ENCODE results near the gene OASL.
"Not testable (repeated sequence)": the region's sequence is repeated elsewhere in the genome, so short reads cannot be mapped to it uniquely, and the experiment has no call there.

The OASL gene

GRCh38 chr12:121048442-121048841 lies 9.4 kb upstream of the OASL start:
- Mint-ChIP-seq H3K36me3 (ENCODE audit: low read depth) (no peaks in the 10 kb centered on the region), H3K27me3 (ENCODE audit: low read depth) (peaks cover 40% of the 10 kb centered on the region), H3K27ac (no peak overlapping the region), H3K4me3 (no peak overlapping the region), H3K9me3 (no peaks in the 10 kb centered on the region), H3K4me1 (no peaks in the 10 kb centered on the region)
- TF ChIP-seq CTCF (IDR thresholded peaks at IDR 0.05; ENCODE audit: unreplicated experiment in 3 of 3), result no peak

GRCh38 chr12:121047400-121047799 lies 8.4 kb upstream of the OASL start:
- not testable (repeated sequence) for H3K9me3 Mint-ChIP-seq; H3K27ac Mint-ChIP-seq; H3K4me3 Mint-ChIP-seq; H3K4me1 Mint-ChIP-seq; H3K36me3 Mint-ChIP-seq (ENCODE audit: low read depth)
- peaks cover 46% of the 10 kb centered on the region for H3K27me3 Mint-ChIP-seq (ENCODE audit: low read depth)

- H3K9me3 Mint-ChIP-seq, result no peaks in the 10 kb centered on the region
- peaks cover 43% of the 10 kb centered on the region for H3K27me3 Mint-ChIP-seq (ENCODE audit: low read depth)
- H3K4me1 Mint-ChIP-seq, result no peaks in the 10 kb centered on the region
- H3K27ac Mint-ChIP-seq, result no peak overlapping the region
- no peak for TF ChIP-seq CTCF (IDR thresholded peaks at IDR 0.05; ENCODE audit: unreplicated experiment in 3 of 3)
- no peak overlapping the region for H3K4me3 Mint-ChIP-seq
- no peaks in the 10 kb centered on the region for H3K36me3 Mint-ChIP-seq (ENCODE audit: low read depth)
Measured at GRCh38 chr12:121043067-121043466, 4.0 kb upstream of the OASL start.

- H3K4me3 Mint-ChIP-seq, result no peak overlapping the region
- H3K27ac Mint-ChIP-seq, result no peak overlapping the region
- TF ChIP-seq CTCF (IDR thresholded peaks at IDR 0.05; ENCODE audit: unreplicated experiment in 3 of 3), result no peak
- no peaks in the 10 kb centered on the region for H3K9me3 Mint-ChIP-seq
- H3K36me3 Mint-ChIP-seq (ENCODE audit: low read depth), result no peaks in the 10 kb centered on the region
- H3K4me1 Mint-ChIP-seq, result peaks cover 8% of the 10 kb centered on the region
- H3K27me3 Mint-ChIP-seq (ENCODE audit: low read depth), result peaks cover 11% of the 10 kb centered on the region
Measured at GRCh38 chr12:121036810-121037326, 2.2 kb downstream of the OASL start.

- no peaks in the 10 kb centered on the region for H3K9me3 Mint-ChIP-seq
- H3K4me3 Mint-ChIP-seq, result no peak overlapping the region
- H3K27me3 Mint-ChIP-seq (ENCODE audit: low read depth), result peaks cover 5% of the 10 kb centered on the region
- TF ChIP-seq CTCF (IDR thresholded peaks at IDR 0.05; ENCODE audit: unreplicated experiment in 3 of 3), result no peak
- H3K4me1 Mint-ChIP-seq, result peaks cover 8% of the 10 kb centered on the region
- no peaks in the 10 kb centered on the region for H3K36me3 Mint-ChIP-seq (ENCODE audit: low read depth)
- H3K27ac Mint-ChIP-seq, result peak overlapping the region in 1 of 3 experiments; percentile 22
Measured at GRCh38 chr12:121034616-121035305, 4.3 kb downstream of the OASL start.

- H3K27ac Mint-ChIP-seq, result peak overlapping the region in 1 of 3 experiments; percentile 22
- H3K36me3 Mint-ChIP-seq (ENCODE audit: low read depth), result no peaks in the 10 kb centered on the region
- H3K27me3 Mint-ChIP-seq (ENCODE audit: low read depth), result peaks cover 5% of the 10 kb centered on the region
- no peak overlapping the region for H3K4me3 Mint-ChIP-seq
- peaks cover 8% of the 10 kb centered on the region for H3K4me1 Mint-ChIP-seq
- no peaks in the 10 kb centered on the region for H3K9me3 Mint-ChIP-seq
- TF ChIP-seq CTCF (IDR thresholded peaks at IDR 0.05; ENCODE audit: unreplicated experiment in 3 of 3), result no peak
Measured at GRCh38 chr12:121033625-121034349, 5.3 kb downstream of the OASL start.
